GM18520 (cell line): ENCODE measurements around the gene SFT2D2.

ENCODE experiments used
- ATAC-seq: cut with Tn5 transposase; IDR thresholded peaks from one replicate; pipeline ENCODE4 v1.9.1; 2021; ENCODE audit not compliant: unreplicated experiment

Gene SFT2D2

GRCh38 chr1:168264296-168264695, 38.5 kb downstream of the SFT2D2 start:
- ATAC-seq = no peak

GRCh38 chr1:168265596-168265995, 39.8 kb downstream of the SFT2D2 start:
- no peak for ATAC-seq

- no peak for ATAC-seq
Measured at GRCh38 chr1:168266644-168267186, 40.9 kb downstream of the SFT2D2 start.

- ATAC-seq = no peak
Measured at GRCh38 chr1:168271636-168272035, 45.8 kb downstream of the SFT2D2 start.

GRCh38 chr1:168273575-168273974, 47.8 kb downstream of the SFT2D2 start:
- no peak for ATAC-seq

GRCh38 chr1:168279253-168279652, 53.4 kb downstream of the SFT2D2 start:
- no peak for ATAC-seq

GRCh38 chr1:168280296-168280927, 54.6 kb downstream of the SFT2D2 start, which contains the start of gene TBX19:
Gene TBX19, plus strand, starts transcription at chr1:168280877. Its CDS starts 214 bp downstream, at chr1:168281091.
- no peak for ATAC-seq

GRCh38 chr1:168281603-168282325, 56.0 kb downstream of the SFT2D2 start:
- ATAC-seq = no peak

GRCh38 chr1:168285521-168285790, 59.7 kb downstream of the SFT2D2 start:
- ATAC-seq = no peak

GRCh38 chr1:168285971-168286927, 60.4 kb downstream of the SFT2D2 start:
- no peak for ATAC-seq

- no peak for ATAC-seq
Measured at GRCh38 chr1:168287237-168287664, 61.4 kb downstream of the SFT2D2 start.

GRCh38 chr1:168288311-168289052, 62.7 kb downstream of the SFT2D2 start:
- ATAC-seq = no peak

GRCh38 chr1:168291222-168291837, 65.5 kb downstream of the SFT2D2 start:
- ATAC-seq = no peak

- ATAC-seq = no peak
Measured at GRCh38 chr1:168293356-168293755, 67.6 kb downstream of the SFT2D2 start.

- ATAC-seq = no peak
Measured at GRCh38 chr1:168295411-168296114, 69.8 kb downstream of the SFT2D2 start.

- ATAC-seq = no peak
Measured at GRCh38 chr1:168297019-168297730, 71.4 kb downstream of the SFT2D2 start.

GRCh38 chr1:168298446-168298845, 72.6 kb downstream of the SFT2D2 start:
- no peak for ATAC-seq

GRCh38 chr1:168300626-168301025, 74.8 kb downstream of the SFT2D2 start:
- ATAC-seq = no peak
